ENCODE results near the gene TOR1AIP2. TPM values are rescaled to one million over a fixed set of nuclear protein-coding genes. Genes with fewer than 3 reads are reported as not detected.

Gene TOR1AIP2
- total RNA-seq, 4 donors from 2014 or later: 51.1 to 69.8 (median 61.0) TPM

DNA sequence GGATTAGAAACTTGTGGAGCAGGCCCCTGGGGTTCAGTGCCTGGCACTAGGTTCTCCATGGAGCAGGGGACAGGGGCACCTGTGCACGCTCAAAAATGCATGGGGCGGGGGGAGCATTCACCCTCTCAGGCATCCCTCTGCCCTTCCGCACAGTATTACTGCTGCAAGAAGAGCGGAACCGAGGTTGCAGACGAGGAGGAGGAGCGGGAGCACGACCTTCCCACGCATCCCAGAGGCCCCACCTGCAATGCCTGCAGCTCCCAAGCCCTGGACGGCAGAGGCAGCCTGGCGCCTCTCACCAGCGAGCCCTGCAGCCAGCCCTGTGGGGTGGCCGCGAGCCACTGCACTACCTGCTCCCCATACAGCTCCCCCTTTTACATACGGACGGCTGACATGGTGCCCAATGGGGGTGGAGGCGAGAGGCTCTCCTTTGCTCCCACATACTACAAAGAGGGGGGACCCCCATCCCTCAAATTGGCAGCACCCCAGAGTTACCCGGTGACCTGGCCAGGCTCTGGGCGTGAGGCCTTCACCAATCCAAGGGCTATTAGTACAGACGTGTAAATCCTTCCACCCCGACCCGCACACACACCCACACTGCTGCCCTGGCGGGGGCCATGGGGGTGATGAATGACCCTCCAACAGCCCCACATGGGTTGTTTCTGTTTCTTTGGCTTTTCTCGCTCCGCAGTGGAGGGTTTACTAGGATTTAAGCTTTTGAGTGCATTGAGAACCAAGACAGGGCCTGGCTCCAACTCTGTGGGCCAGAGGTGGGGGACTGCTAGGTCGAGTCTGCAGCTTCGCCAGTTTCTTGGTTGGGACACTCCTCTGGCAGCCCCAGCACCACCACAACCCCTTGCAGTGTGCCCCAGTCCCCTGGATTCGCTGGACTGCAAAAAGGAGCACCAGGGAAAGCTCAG lies 63.7 kb downstream of the TOR1AIP2 start:
- Histone ChIP-seq H3K4me1 (peaks cover 0 to 50% (median 6%) of the 10 kb centered on the region in 3 donors), H3K9me3 (no peaks in the 10 kb centered on the region), H3K27ac (no peak overlapping the region), H3K4me3 (peak overlapping the region in 3 of 4 donors; percentile 37 to 58 (median 47)), H3K36me3 (no peaks in the 10 kb centered on the region), H3K27me3 (peaks cover 0 to 30% (median 0%) of the 10 kb centered on the region in 4 donors)
- 50 to 84% methylated on average over 4 to 8 of the region's 28 CpGs for WGBS, 2 donors
- no peak for DNase-seq
- intact Hi-C loops (cut with DNase I): loop anchor here (5.0 kb wide), 1 partner anchor 107 kb away; no protein-coding TSS in a partner anchor
- TF ChIP-seq, protein P1, sequence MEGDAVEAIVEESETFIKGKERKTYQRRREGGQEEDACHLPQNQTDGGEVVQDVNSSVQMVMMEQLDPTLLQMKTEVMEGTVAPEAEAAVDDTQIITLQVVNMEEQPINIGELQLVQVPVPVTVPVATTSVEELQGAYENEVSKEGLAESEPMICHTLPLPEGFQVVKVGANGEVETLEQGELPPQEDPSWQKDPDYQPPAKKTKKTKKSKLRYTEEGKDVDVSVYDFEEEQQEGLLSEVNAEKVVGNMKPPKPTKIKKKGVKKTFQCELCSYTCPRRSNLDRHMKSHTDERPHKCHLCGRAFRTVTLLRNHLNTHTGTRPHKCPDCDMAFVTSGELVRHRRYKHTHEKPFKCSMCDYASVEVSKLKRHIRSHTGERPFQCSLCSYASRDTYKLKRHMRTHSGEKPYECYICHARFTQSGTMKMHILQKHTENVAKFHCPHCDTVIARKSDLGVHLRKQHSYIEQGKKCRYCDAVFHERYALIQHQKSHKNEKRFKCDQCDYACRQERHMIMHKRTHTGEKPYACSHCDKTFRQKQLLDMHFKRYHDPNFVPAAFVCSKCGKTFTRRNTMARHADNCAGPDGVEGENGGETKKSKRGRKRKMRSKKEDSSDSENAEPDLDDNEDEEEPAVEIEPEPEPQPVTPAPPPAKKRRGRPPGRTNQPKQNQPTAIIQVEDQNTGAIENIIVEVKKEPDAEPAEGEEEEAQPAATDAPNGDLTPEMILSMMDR (IDR thresholded peaks at IDR 0.05): no peak

DNA sequence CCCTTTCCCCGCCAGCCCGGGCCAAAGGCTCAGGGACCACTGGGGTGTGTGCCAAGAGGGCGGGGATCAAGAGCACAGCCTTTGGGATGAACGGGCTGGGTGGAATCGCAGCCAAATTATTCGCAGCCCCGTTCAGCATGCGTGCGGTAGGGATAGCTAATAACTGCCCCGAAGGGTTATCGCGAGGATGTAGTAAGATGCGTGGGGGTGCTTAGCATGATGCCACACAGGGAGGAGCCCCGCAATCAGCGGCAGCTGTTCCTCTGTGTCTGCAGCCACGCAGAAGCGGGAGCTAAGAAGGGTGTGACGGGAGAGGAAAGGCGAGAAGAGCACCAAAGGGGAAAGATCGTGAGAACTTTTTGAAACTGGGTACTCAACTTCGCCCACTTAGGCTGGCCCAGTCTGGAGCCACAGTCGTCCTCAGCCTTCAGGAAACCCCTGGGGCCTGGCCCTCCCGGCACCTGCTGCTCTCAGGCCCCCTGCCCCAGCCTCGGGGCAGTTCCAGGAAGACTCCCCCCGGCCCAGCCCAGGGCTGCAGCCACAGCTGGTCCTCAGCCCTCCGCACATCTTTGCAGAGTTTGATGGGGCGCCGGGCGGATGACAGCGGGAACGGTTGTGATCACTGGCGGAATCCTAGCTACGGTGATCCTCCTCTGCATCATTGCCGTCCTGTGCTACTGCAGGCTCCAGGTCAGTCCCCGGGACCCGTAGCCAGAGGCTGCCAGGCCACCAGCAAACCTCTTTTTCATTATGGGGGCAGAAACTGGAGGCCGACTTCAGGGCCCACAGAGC lies 64.9 kb downstream of the TOR1AIP2 start:
- no peak for DNase-seq

DNA sequence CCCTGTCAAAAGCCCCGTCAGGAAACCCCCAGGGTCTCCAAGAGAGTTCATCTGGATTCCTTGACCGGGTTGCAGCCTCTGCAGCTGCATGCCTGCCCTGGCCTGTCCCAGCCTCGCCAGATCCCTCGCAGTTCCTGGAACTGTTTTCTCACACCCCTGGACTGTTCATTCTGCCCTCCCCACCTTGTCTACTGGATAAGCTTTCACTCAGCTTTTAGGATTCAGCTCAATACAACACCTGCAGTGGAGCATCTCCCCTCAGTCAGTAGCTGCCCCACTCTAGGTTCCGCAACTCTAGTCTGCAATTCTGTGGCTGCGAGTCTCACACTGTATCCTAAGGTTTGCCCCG lies 67.3 kb downstream of the TOR1AIP2 start:
- intact Hi-C loops (cut with DNase I): loop anchor here (5.0 kb wide), 1 partner anchor 103 kb away; no protein-coding TSS in a partner anchor
- WGBS, 2 donors: 54 to 64% methylated on average over 6 to 7 of the region's 7 CpGs
- Histone ChIP-seq H3K27me3 (peaks cover 0 to 30% (median 0%) of the 10 kb centered on the region in 4 donors), H3K9me3 (no peaks in the 10 kb centered on the region), H3K4me1 (peaks cover 0 to 26% (median 6%) of the 10 kb centered on the region in 3 donors), H3K4me3 (no peak overlapping the region), H3K27ac (no peak overlapping the region), H3K36me3 (no peaks in the 10 kb centered on the region)
- TF ChIP-seq, protein P1 (IDR thresholded peaks at IDR 0.05): no peak
- no peak for TF ChIP-seq POLR2A (IDR thresholded peaks at IDR 0.05)
- no peak for DNase-seq

More for the DNA sequence above, 64.9 kb downstream of the TOR1AIP2 start:
- intact Hi-C loops (cut with DNase I): loop anchor here (5.0 kb wide), 1 partner anchor 105 kb away; no protein-coding TSS in a partner anchor
- Histone ChIP-seq H3K36me3 (no peaks in the 10 kb centered on the region), H3K9me3 (no peaks in the 10 kb centered on the region), H3K4me1 (peaks cover 0 to 50% (median 6%) of the 10 kb centered on the region in 3 donors), H3K4me3 (no peak overlapping the region), H3K27me3 (peaks cover 0 to 30% (median 0%) of the 10 kb centered on the region in 4 donors), H3K27ac (no peak overlapping the region)
- WGBS, 2 donors: 73 to 76% methylated on average over 22 to 23 of the region's 37 CpGs
- TF ChIP-seq, protein P1 (IDR thresholded peaks at IDR 0.05): no peak
- TF ChIP-seq POLR2A (IDR thresholded peaks at IDR 0.05): no peak

DNA sequence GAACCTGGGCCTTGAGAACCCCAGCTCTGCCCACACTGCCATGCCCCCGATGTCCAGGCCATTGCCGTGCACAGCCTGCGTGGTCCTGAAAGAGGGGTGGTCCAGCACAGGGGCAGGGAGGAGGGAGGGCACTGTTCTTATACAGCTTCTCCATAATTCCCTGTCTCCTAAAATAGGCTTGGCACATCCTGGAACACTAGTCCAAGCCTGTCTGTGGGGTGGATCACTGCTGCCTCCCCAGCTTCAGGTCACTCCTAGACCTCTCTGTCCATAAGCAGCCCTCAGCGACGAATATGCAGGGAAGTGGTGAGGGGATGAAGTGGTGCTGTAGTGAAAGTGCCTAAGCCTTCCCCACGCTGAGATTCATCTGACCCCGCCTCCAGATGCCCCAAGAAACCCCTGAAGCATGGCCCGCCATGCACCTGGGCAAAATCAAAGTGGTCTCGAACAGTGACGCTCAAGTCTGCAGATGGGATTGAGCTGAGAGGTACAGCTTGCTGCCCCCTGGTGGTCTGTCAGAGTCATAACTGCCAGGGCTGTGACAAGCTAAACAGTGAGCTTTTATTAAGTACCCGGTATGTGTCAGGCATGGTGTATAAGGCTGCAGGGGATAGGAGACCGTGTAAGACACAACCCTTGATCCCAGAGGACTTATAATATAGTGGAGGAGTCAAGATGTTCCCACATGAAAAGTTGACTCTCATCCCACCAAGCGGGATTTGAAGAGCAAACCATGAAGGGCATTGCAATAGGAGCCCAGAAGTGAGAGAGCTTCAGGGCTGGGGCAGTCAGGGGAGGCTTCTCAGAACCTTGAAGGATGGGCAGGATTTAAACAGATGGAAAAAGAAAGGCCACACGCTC lies 67.9 kb downstream of the TOR1AIP2 start:
- no peak overlapping the region for H3K4me3 ChIP-seq
- no peaks in the 10 kb centered on the region for H3K36me3 ChIP-seq
- no peak for TF ChIP-seq POLR2A (IDR thresholded peaks at IDR 0.05)
- TF ChIP-seq, protein P1 (IDR thresholded peaks at IDR 0.05): peak; percentile 63 to 89 (median 86)
- H3K4me1 ChIP-seq: peaks cover 0 to 20% (median 6%) of the 10 kb centered on the region in 3 donors
- peaks cover 0 to 30% (median 0%) of the 10 kb centered on the region in 4 donors for H3K27me3 ChIP-seq
- no peak overlapping the region for H3K27ac ChIP-seq
- WGBS, 2 donors: 17 to 38% methylated on average over 9 of the region's 14 CpGs
- intact Hi-C loops (cut with DNase I): loop anchor here (5.0 kb wide), 1 partner anchor 102 kb away; no protein-coding TSS in a partner anchor
- DNase-seq: no peak
- H3K9me3 ChIP-seq: no peaks in the 10 kb centered on the region
